GM12878 (cell line): ENCODE data around the gene VPS25. TPM values are rescaled to one million over a fixed set of nuclear protein-coding genes. Genes with fewer than 3 reads are reported as not detected.

Experiments used
- ATAC-seq: fragments of 200-7000 bp; cut with Tn5 transposase; 3 replicates; pipeline ENCODE4 v1.9.1; 2020; ENCODE audit warnings: mild to moderate bottlenecking, moderate library complexity
- BruUV-seq: library from RNA; stranded (reverse); fragments of 400-500 nt; replicated peaks from 2 replicates; lab custom pipeline; 2021; lab: Mats Ljungman, UMichigan
- CTCF ChIA-PET: fragments of 300-600 bp; sonication (Branson Sonifier 250); formaldehyde crosslinking; extraction: SDS; loops from one replicate; lab custom pipeline; 2021; ENCODE audit warnings: inconsistent platforms; lab: Yijun Ruan, JAX
- POLR2A ChIA-PET: fragments of 350-600 bp; formaldehyde crosslinking; extraction: SDS; loops from one replicate; lab custom pipeline; 2021; ENCODE audit warnings: inconsistent platforms; lab: Charles Lee
- RAD21 ChIA-PET: fragments of 300-600 bp; sonication (Branson Sonifier 250); formaldehyde crosslinking; loops from one replicate; lab custom pipeline; 2023; ENCODE audit warnings: antibody characterized with exemption; ENCODE audit not compliant: unreplicated experiment; lab: Charles Lee
- SMC1A ChIA-PET: fragments of 300-600 bp; sonication (Branson Sonifier 250); formaldehyde crosslinking; loops from one replicate; lab custom pipeline; 2023; ENCODE audit not compliant: unreplicated experiment, uncharacterized antibody; lab: Charles Lee
- DNase-seq: peaks from one replicate; pipeline ENCODE4 v3.0.0-alpha.2; 2011; ENCODE audit warnings: low read depth, low spot score
- FAIRE-seq: peaks from 3 replicates; lab custom pipeline; 2011; peaks lifted over from hg19 to GRCh38; lab: Jason Lieb, UNC
- H2AFZ ChIP-seq: 2 replicates; pipeline ENCODE4 v1.6.0; 2011; ENCODE audit warnings: low read depth, low read length, control low read depth; ENCODE audit not compliant: control insufficient read depth
- H3K27ac ChIP-seq: 2 replicates; pipeline ENCODE4 v1.5.1; 2011; ENCODE audit warnings: control low read depth; ENCODE audit not compliant: control insufficient read depth, insufficient read depth
- H3K27me3 ChIP-seq, 2 experiments: replicated peaks in 1 of 2; 2 replicates each; pipeline versions ENCODE4 v1.6.0 to v1.6.1; 2011; ENCODE audit warnings: low read length in 1 of 2; ENCODE audit not compliant: control insufficient read depth in 2 of 2, insufficient read depth in 2 of 2
- H3K36me3 ChIP-seq, 2 experiments: 2 replicates each; pipeline ENCODE4 v1.5.1; 2011; ENCODE audit warnings: low read length in 1 of 2; ENCODE audit not compliant: control insufficient read depth in 2 of 2, insufficient read depth in 2 of 2
- H3K4me1 ChIP-seq: 2 replicates; pipeline ENCODE4 v1.6.1; 2011; ENCODE audit warnings: mild to moderate bottlenecking, low read length, moderate library complexity, mixed read lengths; ENCODE audit not compliant: control insufficient read depth, insufficient read depth
- H3K4me2 ChIP-seq: 2 replicates; pipeline ENCODE4 v1.6.0; 2011; ENCODE audit warnings: control low read depth; ENCODE audit not compliant: control insufficient read depth, insufficient read depth
- H3K4me3 ChIP-seq: fragments of 200-600 bp; sonication (generic); 2 replicates; pipeline ENCODE4 v1.5.1; 2016
- H3K79me2 ChIP-seq: 2 replicates; pipeline ENCODE4 v1.6.0; 2011; ENCODE audit warnings: low read length; ENCODE audit not compliant: control insufficient read depth, insufficient read depth
- H3K9ac ChIP-seq: 2 replicates; pipeline ENCODE4 v1.8.0; 2011; ENCODE audit warnings: low read length, control low read depth, mixed read lengths; ENCODE audit not compliant: control insufficient read depth, insufficient read depth
- H3K9me3 ChIP-seq: replicated peaks from 3 replicates; pipeline ENCODE4 v1.5.1; 2011; ENCODE audit warnings: mild to moderate bottlenecking, low read length; ENCODE audit not compliant: control insufficient read depth, insufficient read depth
- H4K20me1 ChIP-seq: 2 replicates; pipeline ENCODE4 v1.6.0; 2011; ENCODE audit not compliant: control insufficient read depth, insufficient read depth
- SMARCA5 ChIP-seq: fragments of 450-650 bp; IDR thresholded peaks from 2 replicates; pipeline ENCODE4 v1.6.1; 2017; ENCODE audit warnings: mild to moderate bottlenecking
- TAF1 ChIP-seq: IDR thresholded peaks from 2 replicates; pipeline ENCODE4 v1.6.1; 2011; ENCODE audit warnings: mild to moderate bottlenecking, low read depth, low read length, borderline replicate concordance
- WGBS: methylation state at CpG from one replicate; pipeline ENCODE4 v1.1.6; 2016; ENCODE audit warnings: low lambda C conversion rate; ENCODE audit not compliant: insufficient replicate concordance, insufficient coverage; ENCODE audit errors: missing lambda C conversion rate; 5-methylcytosine and 5-hydroxymethylcytosine counted together
- in situ Hi-C: fragments of 300-500 bp; cut with MboI; formaldehyde crosslinking; loops from 9 replicates; pipeline ENCODE4 v1.14.3; 2018; ENCODE audit warnings: mixed read lengths
- intact Hi-C: fragments of 100-400 bp; cut with micrococcal nuclease; formaldehyde crosslinking; loops from one replicate; pipeline ENCODE4 v1.14.2; 2022; ENCODE audit not compliant: unreplicated experiment
- polyA plus RNA-seq, 11 experiments: library from polyadenylated mRNA; depleted of rRNA in 4 of 11; unstranded in 6 of 11; stranded (reverse) in 5 of 11; fragments of >200 nt; fragmentation: Nextera tagmentation in 4 of 11; fragmentation: Illumina TruSeq in 1 of 11; extraction: Ambion mirVana in 4 of 11; extraction: Trizol in 1 of 11; gene quantifications; 1 replicate in 1 of 11; 2 replicates in 10 of 11; pipeline versions ENCODE4 v1.2.1 to v1.2.3, GENCODE V29; 2011 to 2016; ENCODE audit warnings: inconsistent platforms in 2 of 11, missing spikeins in 2 of 11, low read depth in 1 of 11
- total RNA-seq, 4 experiments: library from RNA; depleted of rRNA in 3 of 4; stranded (reverse); fragments of >200 nt in 3 of 4; fragmentation: Illumina TruSeq in 1 of 4; extraction: Trizol in 1 of 4; gene quantifications; 2 replicates each; pipeline versions ENCODE4 v1.2.1 to v1.2.3, GENCODE V29; 2013 to 2021
- TF ChIP-seq, protein P1 (sequence below): fragments of 450-650 bp; formaldehyde crosslinking; IDR thresholded peaks from 2 replicates; pipeline ENCODE4 v1.5.0; 2022; ENCODE audit warnings: mild to moderate bottlenecking, missing genetic modification characterization
- TF ChIP-seq, protein P2 (sequence below): fragments of 150-350 bp; IDR thresholded peaks from 2 replicates; pipeline ENCODE4 v1.6.1; 2014; ENCODE audit warnings: mild to moderate bottlenecking, low read depth, low read length

Gene VPS25
- total and polyA plus RNA-seq, 10 of the 15 experiments (the other 5 are each of a cell fraction or from before 2014, with no cell fraction given) = 92.7 to 185 (median 136) TPM

DNA sequence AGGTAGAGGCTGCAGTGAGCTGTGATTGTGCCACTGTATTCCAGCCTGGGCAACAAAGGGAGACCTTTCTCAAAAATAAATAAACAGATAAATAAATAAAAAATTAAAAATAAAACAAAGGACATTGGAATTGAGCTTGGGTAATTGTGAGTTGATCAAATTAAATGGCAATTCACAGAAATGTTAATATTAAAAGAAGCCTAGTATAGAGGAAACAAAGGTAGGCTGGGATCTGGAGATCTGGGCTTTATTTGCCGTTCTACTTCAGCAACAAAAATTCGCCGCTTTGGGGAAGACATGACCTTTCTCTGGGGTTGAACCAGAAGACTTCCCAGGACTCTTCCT lies 332 bp upstream of the VPS25 start:
- BruUV-seq = TSS peak; percentile 98
- DNase-seq = no peak
- Histone ChIP-seq H3K27ac (peak overlapping the region; percentile 86), H3K36me3 (peaks cover 0 to 2% of the 10 kb centered on the region in 2 experiments; a peak in 3 of 4 replicates), H4K20me1 (no peaks in the 10 kb centered on the region), H3K27me3 (no peaks in the 10 kb centered on the region), H3K79me2 (peaks cover 9% of the 10 kb centered on the region), H3K9me3 (no peaks in the 10 kb centered on the region), H3K4me2 (peak overlapping the region; percentile 85), H2AFZ (peak overlapping the region; percentile 99), H3K9ac (peak overlapping the region; percentile 97), H3K4me3 (peak overlapping the region; percentile 75), H3K4me1 (peaks cover 26% of the 10 kb centered on the region)
- intact Hi-C loops = no loop called here
- 0% methylated on average over 3 of the region's 3 CpGs for WGBS
- SMC1A ChIA-PET = interaction anchor here (0.8 to 3.1 kb wide), 11 partner anchors 9 to 237 kb away, joined by 3 to 20 read pairs (median 3); partner anchors contain the start of genes NAGLU, PSMC3IP and RAMP2
- POLR2A ChIA-PET = interaction anchor here (0.9 to 2.3 kb wide), 7 partner anchors 9 to 225 kb away, joined by 3 to 11 read pairs (median 5); partner anchors contain the start of genes BECN1 and RPL27
- in situ Hi-C loops = no loop called here
- CTCF ChIA-PET = interaction anchor here (0.9 to 3.2 kb wide), 15 partner anchors 9 to 194 kb away, joined by 3 to 38 read pairs (median 4); partner anchors contain the start of genes BECN1, CCR10, CNTD1 and COA3
- TF ChIP-seq, protein P1, sequence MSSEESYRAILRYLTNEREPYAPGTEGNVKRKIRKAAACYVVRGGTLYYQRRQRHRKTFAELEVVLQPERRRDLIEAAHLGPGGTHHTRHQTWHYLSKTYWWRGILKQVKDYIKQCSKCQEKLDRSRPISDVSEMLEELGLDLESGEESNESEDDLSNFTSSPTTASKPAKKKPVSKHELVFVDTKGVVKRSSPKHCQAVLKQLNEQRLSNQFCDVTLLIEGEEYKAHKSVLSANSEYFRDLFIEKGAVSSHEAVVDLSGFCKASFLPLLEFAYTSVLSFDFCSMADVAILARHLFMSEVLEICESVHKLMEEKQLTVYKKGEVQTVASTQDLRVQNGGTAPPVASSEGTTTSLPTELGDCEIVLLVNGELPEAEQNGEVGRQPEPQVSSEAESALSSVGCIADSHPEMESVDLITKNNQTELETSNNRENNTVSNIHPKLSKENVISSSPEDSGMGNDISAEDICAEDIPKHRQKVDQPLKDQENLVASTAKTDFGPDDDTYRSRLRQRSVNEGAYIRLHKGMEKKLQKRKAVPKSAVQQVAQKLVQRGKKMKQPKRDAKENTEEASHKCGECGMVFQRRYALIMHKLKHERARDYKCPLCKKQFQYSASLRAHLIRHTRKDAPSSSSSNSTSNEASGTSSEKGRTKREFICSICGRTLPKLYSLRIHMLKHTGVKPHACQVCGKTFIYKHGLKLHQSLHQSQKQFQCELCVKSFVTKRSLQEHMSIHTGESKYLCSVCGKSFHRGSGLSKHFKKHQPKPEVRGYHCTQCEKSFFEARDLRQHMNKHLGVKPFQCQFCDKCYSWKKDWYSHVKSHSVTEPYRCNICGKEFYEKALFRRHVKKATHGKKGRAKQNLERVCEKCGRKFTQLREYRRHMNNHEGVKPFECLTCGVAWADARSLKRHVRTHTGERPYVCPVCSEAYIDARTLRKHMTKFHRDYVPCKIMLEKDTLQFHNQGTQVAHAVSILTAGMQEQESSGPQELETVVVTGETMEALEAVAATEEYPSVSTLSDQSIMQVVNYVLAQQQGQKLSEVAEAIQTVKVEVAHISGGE = no peak
- TF ChIP-seq, protein P2, sequence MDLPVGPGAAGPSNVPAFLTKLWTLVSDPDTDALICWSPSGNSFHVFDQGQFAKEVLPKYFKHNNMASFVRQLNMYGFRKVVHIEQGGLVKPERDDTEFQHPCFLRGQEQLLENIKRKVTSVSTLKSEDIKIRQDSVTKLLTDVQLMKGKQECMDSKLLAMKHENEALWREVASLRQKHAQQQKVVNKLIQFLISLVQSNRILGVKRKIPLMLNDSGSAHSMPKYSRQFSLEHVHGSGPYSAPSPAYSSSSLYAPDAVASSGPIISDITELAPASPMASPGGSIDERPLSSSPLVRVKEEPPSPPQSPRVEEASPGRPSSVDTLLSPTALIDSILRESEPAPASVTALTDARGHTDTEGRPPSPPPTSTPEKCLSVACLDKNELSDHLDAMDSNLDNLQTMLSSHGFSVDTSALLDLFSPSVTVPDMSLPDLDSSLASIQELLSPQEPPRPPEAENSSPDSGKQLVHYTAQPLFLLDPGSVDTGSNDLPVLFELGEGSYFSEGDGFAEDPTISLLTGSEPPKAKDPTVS = no peak
- TF ChIP-seq SMARCA5 (no peak), TAF1 (no peak)
- peak; percentile 13 for ATAC-seq
- no peak for FAIRE-seq
- RAD21 ChIA-PET = interaction anchor here (1.3 to 3.1 kb wide), 8 partner anchors 9 to 225 kb away, joined by 3 to 18 read pairs (median 6); partner anchors contain the start of genes BECN1, PSMC3IP and RPL27
